ENCODE results near the gene VAPB.

VAPB gene

DNA sequence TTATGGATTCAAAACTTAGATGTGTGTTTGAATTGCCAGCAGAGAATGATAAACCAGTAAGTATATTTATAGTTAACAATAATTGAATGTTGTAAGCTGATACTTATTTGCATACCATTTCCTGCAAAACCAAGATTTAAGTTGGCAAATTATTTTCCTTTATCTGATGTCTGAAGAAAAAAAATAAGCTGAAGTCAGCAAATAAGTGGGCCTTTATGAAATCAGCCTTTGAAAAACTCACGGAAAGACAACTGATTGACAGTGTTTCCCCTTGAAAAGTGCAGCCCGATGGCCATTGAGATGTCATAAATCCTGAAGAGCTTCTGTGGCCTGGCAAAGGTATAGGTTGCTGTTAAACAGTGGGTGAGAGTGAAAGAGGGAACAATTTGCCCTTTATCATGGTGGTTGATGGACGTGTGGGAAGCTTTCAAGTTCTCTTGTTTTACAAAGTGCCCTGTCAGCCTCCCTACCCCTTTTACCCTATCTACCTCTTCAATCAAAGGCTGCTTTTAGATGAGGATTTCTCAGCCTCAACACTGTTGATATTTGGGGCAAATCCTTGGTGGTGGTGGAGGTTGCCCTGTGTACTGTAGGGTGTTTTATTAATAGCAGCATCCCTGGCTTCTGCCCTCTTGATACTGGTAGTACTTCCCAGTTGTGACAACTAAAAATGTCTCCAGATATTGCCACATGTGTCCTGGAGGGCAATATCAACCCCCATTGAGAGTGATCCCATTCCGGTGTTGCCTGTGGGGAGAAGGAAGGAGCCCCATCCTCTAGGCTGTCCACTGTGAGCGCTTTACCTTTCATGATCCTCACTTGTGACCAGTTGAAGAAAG, 50.2 kb downstream of the VAPB start:
- DNase-seq = no peak

- DNase-seq = no peak
These were observed 51.2 kb downstream of the VAPB start for GRCh38 chr20:58440021-58440767.

DNA sequence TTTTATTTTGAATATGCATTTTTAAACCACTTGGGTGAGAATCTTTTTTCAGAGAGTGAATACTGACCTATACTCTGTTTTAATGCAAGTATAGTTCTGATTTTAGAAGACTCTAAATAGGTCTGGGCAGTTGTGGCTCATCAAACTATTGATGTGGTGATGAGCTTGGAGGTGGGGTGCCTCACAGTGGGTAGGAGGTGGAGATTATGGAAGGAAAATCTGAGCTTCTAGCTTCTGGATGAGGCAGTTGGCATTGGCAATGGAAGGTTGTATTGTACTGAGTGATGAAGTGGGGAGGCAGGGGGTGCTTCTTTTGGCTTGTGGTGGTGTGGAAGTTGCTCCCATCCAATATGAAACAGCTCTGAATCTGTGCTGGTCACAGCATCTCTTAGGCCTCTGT, 52.7 kb downstream of the VAPB start:
- no peak for DNase-seq

- DNase-seq = no peak
These were observed 55.8 kb downstream of the VAPB start for GRCh38 chr20:58444746-58445255.

- no peak for DNase-seq
These were observed 57.4 kb downstream of the VAPB start for GRCh38 chr20:58446264-58446959.

DNA sequence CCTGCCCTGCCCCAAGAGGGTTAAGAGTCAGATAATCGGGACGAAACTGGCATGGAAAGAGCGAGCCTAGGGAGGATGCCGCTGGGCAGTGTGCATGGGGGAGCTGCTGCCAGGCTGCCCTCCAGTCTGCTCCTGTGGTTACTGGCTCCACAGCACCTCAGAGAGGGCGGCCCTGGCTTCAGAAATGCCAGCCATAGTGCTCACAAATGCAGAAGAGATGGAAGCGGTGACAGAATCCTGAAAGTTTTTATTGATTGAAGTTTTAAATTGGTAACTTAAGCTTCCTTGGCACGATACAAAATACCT, 57.9 kb downstream of the VAPB start:
- DNase-seq = no peak

DNA sequence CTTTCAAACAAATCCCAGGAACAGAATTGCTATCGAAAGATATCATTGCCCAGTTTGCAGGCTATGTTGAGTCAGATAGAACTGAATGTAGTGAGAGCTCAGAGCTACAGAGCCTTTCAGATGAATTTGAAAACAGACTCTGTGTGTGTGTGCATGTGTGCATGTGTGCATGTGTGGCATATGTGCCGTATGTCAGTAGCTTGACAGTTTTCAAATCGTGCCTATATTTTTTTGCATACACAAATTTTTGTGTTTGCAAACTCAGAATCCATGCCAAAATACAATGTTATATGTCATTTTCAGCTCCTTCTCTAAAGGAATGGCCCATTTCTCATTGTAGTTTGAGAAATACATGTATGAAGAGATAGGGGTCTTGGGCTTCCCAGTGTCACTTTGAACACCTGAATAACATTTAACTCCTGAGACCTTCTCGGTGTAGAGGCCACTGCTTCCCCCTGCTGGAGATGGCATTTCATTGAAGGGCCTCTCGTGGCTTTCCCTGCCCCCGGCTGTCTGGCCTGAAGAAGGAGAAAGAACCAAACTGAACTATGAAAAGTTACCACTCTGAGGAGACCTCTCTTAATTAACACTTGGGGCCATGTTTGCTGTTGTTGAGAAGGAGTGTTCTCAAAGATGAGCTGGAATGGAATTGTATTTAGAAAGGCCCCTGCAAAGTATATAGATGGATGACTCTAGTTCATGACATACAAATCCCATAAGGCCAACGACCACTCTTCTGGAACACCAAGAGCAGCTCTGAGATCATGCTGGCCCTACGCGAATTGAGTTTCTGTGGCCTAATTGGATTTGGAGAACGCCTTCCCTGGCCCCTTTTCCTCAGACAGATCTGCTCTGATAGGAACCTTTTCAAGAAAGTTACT, 58.7 kb downstream of the VAPB start:
- DNase-seq = peak; percentile 8

DNA sequence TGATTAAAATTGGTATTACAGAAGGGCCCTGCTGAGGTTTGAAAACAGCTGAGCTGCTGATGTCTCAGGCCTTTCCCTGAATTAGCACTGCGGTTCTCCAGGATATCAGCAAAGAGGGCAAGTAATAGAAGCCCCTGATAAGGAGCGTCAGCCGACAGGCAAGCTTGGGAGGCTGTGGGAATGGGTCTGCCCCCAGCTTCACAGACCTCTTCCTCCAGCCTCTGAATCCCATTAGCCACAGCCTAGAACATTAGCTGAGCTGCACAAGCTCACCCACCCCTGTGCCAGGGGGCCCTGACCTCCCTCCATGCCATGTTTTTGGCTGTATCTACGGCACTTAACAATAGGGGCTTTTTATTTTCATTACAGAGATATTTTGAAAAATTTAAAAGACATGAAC, 59.9 kb downstream of the VAPB start:
- no peak for DNase-seq

- no peak for DNase-seq
These were observed 60.7 kb downstream of the VAPB start for GRCh38 chr20:58449681-58450221.

- DNase-seq = no peak
These were observed 61.2 kb downstream of the VAPB start for GRCh38 chr20:58450254-58450653.

GRCh38 chr20:58452667-58453255, 63.7 kb downstream of the VAPB start:
- DNase-seq = no peak

DNA sequence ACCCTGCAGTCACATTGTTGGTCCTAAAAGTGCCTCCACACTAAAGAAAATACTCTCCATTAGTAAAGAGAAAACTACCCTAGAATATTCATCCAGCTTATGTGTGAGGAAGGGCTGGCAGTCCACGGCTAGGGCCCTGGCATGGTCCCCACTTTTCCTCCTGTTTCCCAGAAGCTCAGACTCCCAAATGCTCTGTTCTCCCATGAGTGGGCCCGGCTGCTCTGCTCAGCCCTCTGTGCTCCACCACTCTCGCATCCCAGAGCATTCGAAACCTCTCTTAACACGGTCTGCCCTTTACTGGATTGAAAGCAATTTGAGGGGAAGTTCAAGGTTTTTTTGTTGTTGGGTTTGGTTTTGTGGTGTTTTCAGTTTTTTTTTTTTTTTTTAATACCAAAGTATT, 64.4 kb downstream of the VAPB start:
- no peak for DNase-seq

- DNase-seq = no peak
These were observed 65.4 kb downstream of the VAPB start for GRCh38 chr20:58454460-58454859.

- no peak for DNase-seq
These were observed 68.2 kb downstream of the VAPB start for GRCh38 chr20:58457083-58457695.

GRCh38 chr20:58458342-58459057, 69.5 kb downstream of the VAPB start:
- DNase-seq = no peak

DNA sequence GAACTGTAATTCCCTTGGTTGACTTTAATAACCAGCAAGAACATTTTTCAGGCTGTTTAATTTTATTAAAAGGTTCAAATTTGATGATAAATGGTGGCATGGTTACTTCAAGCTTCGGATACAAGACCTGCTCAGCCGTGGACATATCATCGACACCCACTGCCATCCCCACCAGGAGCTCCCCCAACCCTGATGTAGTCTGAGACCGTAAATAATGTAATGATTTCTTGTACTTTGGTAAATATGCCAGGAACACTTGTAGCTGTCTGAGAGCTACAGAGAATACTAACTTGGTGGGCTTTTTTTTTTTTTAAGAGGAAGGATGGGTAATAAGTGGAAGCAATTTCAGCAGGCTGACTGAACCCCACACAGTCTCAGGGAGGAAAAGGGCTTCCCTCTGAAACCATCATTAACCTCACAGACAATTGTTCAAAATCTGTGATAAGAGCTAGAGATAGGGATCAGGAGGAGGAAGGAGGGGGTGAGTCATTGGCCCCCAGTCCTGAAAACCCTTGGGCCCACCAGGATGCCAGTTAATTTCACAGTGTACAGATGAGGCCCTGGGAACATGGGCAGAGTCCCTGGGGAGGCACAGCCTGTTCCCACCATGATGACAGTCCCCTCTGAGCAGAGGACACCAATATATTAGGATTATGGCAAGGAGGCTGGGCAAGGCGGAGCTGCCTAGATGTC, 70.2 kb downstream of the VAPB start:
- DNase-seq = no peak

- DNase-seq = no peak
These were observed 72.1 kb downstream of the VAPB start for GRCh38 chr20:58461104-58461503.

DNA sequence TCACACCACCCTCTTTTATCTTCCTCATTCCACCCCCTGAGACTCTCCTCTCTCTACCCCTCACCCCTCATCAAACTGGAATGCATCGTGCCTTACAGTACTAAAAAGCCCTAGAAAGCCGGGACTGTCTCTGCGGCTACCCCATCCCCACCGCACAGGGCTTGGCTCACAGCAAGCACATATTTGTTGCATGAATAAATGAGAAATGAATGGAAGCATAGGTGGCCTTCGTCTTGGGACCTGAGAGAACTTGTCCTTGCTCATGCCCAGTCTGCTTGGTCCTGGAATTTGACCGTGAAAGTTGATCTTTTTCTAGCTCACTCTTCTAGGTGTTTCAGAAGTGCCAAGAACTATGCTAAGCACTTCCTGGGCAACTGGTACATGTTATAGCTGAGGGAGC, 72.9 kb downstream of the VAPB start:
- no peak for DNase-seq

GRCh38 chr20:58463256-58463655, 74.2 kb downstream of the VAPB start:
- no peak for DNase-seq

DNA sequence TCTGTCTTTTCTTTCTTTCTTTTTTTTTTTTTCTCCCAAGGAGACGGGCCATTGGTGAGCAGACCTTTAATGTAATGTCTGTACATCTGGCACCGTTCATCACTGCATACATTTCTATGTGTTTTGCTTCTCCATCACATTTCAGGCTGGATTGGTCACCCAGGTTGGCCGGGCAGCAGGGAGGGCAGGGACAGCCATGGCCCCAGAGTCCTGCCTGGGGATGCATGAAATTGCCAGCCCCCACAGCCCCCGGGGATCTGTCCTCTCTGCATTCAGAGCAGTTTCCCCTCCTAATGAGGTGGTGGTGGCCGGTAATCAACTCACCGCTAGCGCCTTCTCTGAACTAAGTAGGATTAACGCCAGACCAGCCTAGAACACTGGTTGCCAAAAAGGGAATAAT, 75.8 kb downstream of the VAPB start:
- no peak for DNase-seq
